Measurements from ENCODE around the gene NAV3. TPM values are rescaled to one million over a fixed set of nuclear protein-coding genes. Genes with fewer than 3 reads are reported as not detected.

NAV3 gene
- polyA plus RNA-seq, 2 donors = 0.19 to 0.41 TPM

- Histone ChIP-seq H3K4me3 (ENCODE audit: low read depth in 1 of 2, low read length in 2 of 2) (no peak overlapping the region), H3K27ac (ENCODE audit: low read depth in 2 of 2, low read length in 1 of 2) (no peak overlapping the region), H3K27me3 (ENCODE audit: control insufficient read depth in 1 of 2, insufficient read depth in 2 of 2, low read length in 2 of 2) (no peaks in the 10 kb centered on the region), H3K36me3 (ENCODE audit: control insufficient read depth in 2 of 2, insufficient read depth in 2 of 2, low read length in 1 of 2) (no peaks in the 10 kb centered on the region), H3K9me3 (ENCODE audit: control insufficient read depth in 2 of 2, insufficient read depth in 1 of 2, low read depth in 1 of 2, low read length in 1 of 2) (no peaks in the 10 kb centered on the region), H3K4me1 (ENCODE audit: control insufficient read depth in 2 of 2, insufficient read depth in 2 of 2, low read length in 1 of 2) (no peaks in the 10 kb centered on the region)
- WGBS, 2 donors = 78 to 80% methylated on average over 4 of the region's 4 CpGs
Observed at GRCh38 chr12:78038986-78039385, 208.3 kb downstream of the NAV3 start.

GRCh38 chr12:78040111-78040510, 209.4 kb downstream of the NAV3 start:
- no peaks in the 10 kb centered on the region for H3K36me3 ChIP-seq (ENCODE audit: control insufficient read depth in 2 of 2, insufficient read depth in 2 of 2, low read length in 1 of 2)
- no peak overlapping the region for H3K4me3 ChIP-seq (ENCODE audit: low read depth in 1 of 2, low read length in 2 of 2)
- no peaks in the 10 kb centered on the region for H3K27me3 ChIP-seq (ENCODE audit: control insufficient read depth in 1 of 2, insufficient read depth in 2 of 2, low read length in 2 of 2)
- H3K9me3 ChIP-seq (ENCODE audit: control insufficient read depth in 2 of 2, insufficient read depth in 1 of 2, low read depth in 1 of 2, low read length in 1 of 2) = no peaks in the 10 kb centered on the region
- no peaks in the 10 kb centered on the region for H3K4me1 ChIP-seq (ENCODE audit: control insufficient read depth in 2 of 2, insufficient read depth in 2 of 2, low read length in 1 of 2)
- H3K27ac ChIP-seq (ENCODE audit: low read depth in 2 of 2, low read length in 1 of 2) = no peak overlapping the region
- 71 to 73% methylated on average over 1 of the region's 1 CpG for WGBS, 2 donors

GRCh38 chr12:78050790-78051189, 220.1 kb downstream of the NAV3 start:
- Histone ChIP-seq H3K4me3 (ENCODE audit: low read depth in 1 of 2, low read length in 2 of 2) (no peak overlapping the region), H3K27me3 (ENCODE audit: control insufficient read depth in 1 of 2, insufficient read depth in 2 of 2, low read length in 2 of 2) (no peaks in the 10 kb centered on the region), H3K36me3 (ENCODE audit: control insufficient read depth in 2 of 2, insufficient read depth in 2 of 2, low read length in 1 of 2) (no peaks in the 10 kb centered on the region), H3K27ac (ENCODE audit: low read depth in 2 of 2, low read length in 1 of 2) (no peak overlapping the region), H3K9me3 (ENCODE audit: control insufficient read depth in 2 of 2, insufficient read depth in 1 of 2, low read depth in 1 of 2, low read length in 1 of 2) (peaks cover 0 to 6% of the 10 kb centered on the region in 2 donors), H3K4me1 (ENCODE audit: control insufficient read depth in 2 of 2, insufficient read depth in 2 of 2, low read length in 1 of 2) (peaks cover 0 to 3% of the 10 kb centered on the region in 2 donors)
- 84 to 91% methylated on average over 12 of the region's 12 CpGs for WGBS, 2 donors

GRCh38 chr12:78055545-78055944, 224.9 kb downstream of the NAV3 start:
- no peak overlapping the region for H3K27ac ChIP-seq (ENCODE audit: low read depth in 2 of 2, low read length in 1 of 2)
- H3K27me3 ChIP-seq (ENCODE audit: control insufficient read depth in 1 of 2, insufficient read depth in 2 of 2, low read length in 2 of 2) = no peaks in the 10 kb centered on the region
- peaks cover 0 to 4% of the 10 kb centered on the region in 2 donors for H3K9me3 ChIP-seq (ENCODE audit: control insufficient read depth in 2 of 2, insufficient read depth in 1 of 2, low read depth in 1 of 2, low read length in 1 of 2)
- no peaks in the 10 kb centered on the region for H3K36me3 ChIP-seq (ENCODE audit: control insufficient read depth in 2 of 2, insufficient read depth in 2 of 2, low read length in 1 of 2)
- H3K4me1 ChIP-seq (ENCODE audit: control insufficient read depth in 2 of 2, insufficient read depth in 2 of 2, low read length in 1 of 2) = peaks cover 0 to 3% of the 10 kb centered on the region in 2 donors
- H3K4me3 ChIP-seq (ENCODE audit: low read depth in 1 of 2, low read length in 2 of 2) = no peak overlapping the region

GRCh38 chr12:78057075-78057474, 226.4 kb downstream of the NAV3 start:
- Histone ChIP-seq H3K4me3 (ENCODE audit: low read depth in 1 of 2, low read length in 2 of 2) (no peak overlapping the region), H3K27ac (ENCODE audit: low read depth in 2 of 2, low read length in 1 of 2) (no peak overlapping the region), H3K9me3 (ENCODE audit: control insufficient read depth in 2 of 2, insufficient read depth in 1 of 2, low read depth in 1 of 2, low read length in 1 of 2) (no peaks in the 10 kb centered on the region), H3K4me1 (ENCODE audit: control insufficient read depth in 2 of 2, insufficient read depth in 2 of 2, low read length in 1 of 2) (no peaks in the 10 kb centered on the region), H3K36me3 (ENCODE audit: control insufficient read depth in 2 of 2, insufficient read depth in 2 of 2, low read length in 1 of 2) (no peaks in the 10 kb centered on the region), H3K27me3 (ENCODE audit: control insufficient read depth in 1 of 2, insufficient read depth in 2 of 2, low read length in 2 of 2) (no peaks in the 10 kb centered on the region)
- 83 to 85% methylated on average over 1 of the region's 1 CpG for WGBS, 2 donors

GRCh38 chr12:78060186-78060585, 229.5 kb downstream of the NAV3 start:
- H3K27me3 ChIP-seq (ENCODE audit: control insufficient read depth in 1 of 2, insufficient read depth in 2 of 2, low read length in 2 of 2) = no peaks in the 10 kb centered on the region
- H3K4me1 ChIP-seq (ENCODE audit: control insufficient read depth in 2 of 2, insufficient read depth in 2 of 2, low read length in 1 of 2) = no peaks in the 10 kb centered on the region
- no peak overlapping the region for H3K27ac ChIP-seq (ENCODE audit: low read depth in 2 of 2, low read length in 1 of 2)
- H3K36me3 ChIP-seq (ENCODE audit: control insufficient read depth in 2 of 2, insufficient read depth in 2 of 2, low read length in 1 of 2) = no peaks in the 10 kb centered on the region
- no peak overlapping the region for H3K4me3 ChIP-seq (ENCODE audit: low read depth in 1 of 2, low read length in 2 of 2)
- H3K9me3 ChIP-seq (ENCODE audit: control insufficient read depth in 2 of 2, insufficient read depth in 1 of 2, low read depth in 1 of 2, low read length in 1 of 2) = no peaks in the 10 kb centered on the region
- 91 to 94% methylated on average over 1 of the region's 1 CpG for WGBS, 2 donors

GRCh38 chr12:78062786-78063185, 232.1 kb downstream of the NAV3 start:
- H3K4me3 ChIP-seq (ENCODE audit: low read depth in 1 of 2, low read length in 2 of 2) = no peak overlapping the region
- no peaks in the 10 kb centered on the region for H3K36me3 ChIP-seq (ENCODE audit: control insufficient read depth in 2 of 2, insufficient read depth in 2 of 2, low read length in 1 of 2)
- H3K9me3 ChIP-seq (ENCODE audit: control insufficient read depth in 2 of 2, insufficient read depth in 1 of 2, low read depth in 1 of 2, low read length in 1 of 2) = no peaks in the 10 kb centered on the region
- H3K27ac ChIP-seq (ENCODE audit: low read depth in 2 of 2, low read length in 1 of 2) = no peak overlapping the region
- no peaks in the 10 kb centered on the region for H3K27me3 ChIP-seq (ENCODE audit: control insufficient read depth in 1 of 2, insufficient read depth in 2 of 2, low read length in 2 of 2)
- no peaks in the 10 kb centered on the region for H3K4me1 ChIP-seq (ENCODE audit: control insufficient read depth in 2 of 2, insufficient read depth in 2 of 2, low read length in 1 of 2)

GRCh38 chr12:78081590-78082314, 251.1 kb downstream of the NAV3 start:
- WGBS, 2 donors = 79 to 84% methylated on average over 5 of the region's 5 CpGs
- Histone ChIP-seq H3K36me3 (ENCODE audit: control insufficient read depth in 2 of 2, insufficient read depth in 2 of 2, low read length in 1 of 2) (no peaks in the 10 kb centered on the region), H3K27ac (ENCODE audit: low read depth in 2 of 2, low read length in 1 of 2) (no peak overlapping the region), H3K27me3 (ENCODE audit: control insufficient read depth in 1 of 2, insufficient read depth in 2 of 2, low read length in 2 of 2) (no peaks in the 10 kb centered on the region), H3K9me3 (ENCODE audit: control insufficient read depth in 2 of 2, insufficient read depth in 1 of 2, low read depth in 1 of 2, low read length in 1 of 2) (no peaks in the 10 kb centered on the region), H3K4me3 (ENCODE audit: low read depth in 1 of 2, low read length in 2 of 2) (no peak overlapping the region), H3K4me1 (ENCODE audit: control insufficient read depth in 2 of 2, insufficient read depth in 2 of 2, low read length in 1 of 2) (no peaks in the 10 kb centered on the region)

- Histone ChIP-seq H3K36me3 (ENCODE audit: control insufficient read depth in 2 of 2, insufficient read depth in 2 of 2, low read length in 1 of 2) (no peaks in the 10 kb centered on the region), H3K27ac (ENCODE audit: low read depth in 2 of 2, low read length in 1 of 2) (no peak overlapping the region), H3K4me3 (ENCODE audit: low read depth in 1 of 2, low read length in 2 of 2) (no peak overlapping the region), H3K4me1 (ENCODE audit: control insufficient read depth in 2 of 2, insufficient read depth in 2 of 2, low read length in 1 of 2) (no peaks in the 10 kb centered on the region), H3K9me3 (ENCODE audit: control insufficient read depth in 2 of 2, insufficient read depth in 1 of 2, low read depth in 1 of 2, low read length in 1 of 2) (no peaks in the 10 kb centered on the region), H3K27me3 (ENCODE audit: control insufficient read depth in 1 of 2, insufficient read depth in 2 of 2, low read length in 2 of 2) (no peaks in the 10 kb centered on the region)
- WGBS, 2 donors = 64 to 70% methylated on average over 4 of the region's 4 CpGs
Observed at GRCh38 chr12:78085542-78086182, 255.0 kb downstream of the NAV3 start.
